B cell (primary cell): ENCODE data around the gene HMG20A.

Source experiments
- CTCF ChIP-seq: fragments of 200-600 bp; IDR thresholded peaks from one replicate; pipeline ENCODE4 v1.8.0; 2022; ENCODE audit warnings: antibody characterized with exemption, mild to moderate bottlenecking
- EZH2 ChIP-seq: IDR thresholded peaks from 2 replicates; pipeline ENCODE4 v1.6.1; 2012; ENCODE audit warnings: borderline replicate concordance, low read depth, mild to moderate bottlenecking, moderate library complexity, low read length; ENCODE audit not compliant: insufficient read depth, poor library complexity, severe bottlenecking

- TF ChIP-seq CTCF (no peak), EZH2 (no peak)
Measured at GRCh38 chr15:77531191-77532000, 110.7 kb downstream of the HMG20A start.
